DMS79 treated with DMSO at 0.1 percent for 48 hours (cell line): Measurements from ENCODE around the gene BABAM1.

Experiments used
- DNase-seq: peaks from one replicate; lab custom pipeline; 2025; lab: John Stamatoyannopoulos, UW

BABAM1 gene

GRCh38 chr19:17266975-17267788 is at the start of gene BABAM1:
Gene BABAM1, plus strand, starts transcription at chr19:17267443. Its CDS starts 1,364 bp downstream, at chr19:17268807.
- peak; percentile 95 for DNase-seq

GRCh38 chr19:17219286-17219685 is 48.0 kb upstream of the BABAM1 start:
- no peak for DNase-seq

GRCh38 chr19:17220207-17220758 is 47.0 kb upstream of the BABAM1 start:
- no peak for DNase-seq

- DNase-seq: no peak
Observed at GRCh38 chr19:17225053-17225452, 42.2 kb upstream of the BABAM1 start.

- peak; percentile 95 for DNase-seq
Observed at GRCh38 chr19:17226002-17226933, 41.0 kb upstream of the BABAM1 start, which contains the start of gene OCEL1. Gene OCEL1, plus strand, starts transcription at chr19:17226226. Its CDS starts 22 bp downstream, at chr19:17226248.

- DNase-seq: no peak
Observed at GRCh38 chr19:17227798-17228367, 39.4 kb upstream of the BABAM1 start.

- DNase-seq: no peak
Observed at GRCh38 chr19:17229890-17230289, 37.4 kb upstream of the BABAM1 start.

- no peak for DNase-seq
Observed at GRCh38 chr19:17232258-17232657, 35.0 kb upstream of the BABAM1 start.

GRCh38 chr19:17234911-17235299 is 32.3 kb upstream of the BABAM1 start:
- peak; percentile 26 for DNase-seq

GRCh38 chr19:17235300-17235970 is 31.8 kb upstream of the BABAM1 start:
- peak; percentile 47 for DNase-seq

- peak; percentile 20 for DNase-seq
Observed at GRCh38 chr19:17235971-17236777, 31.1 kb upstream of the BABAM1 start.

GRCh38 chr19:17236811-17237543 is 30.3 kb upstream of the BABAM1 start:
- DNase-seq: no peak

GRCh38 chr19:17237747-17238706 is 29.2 kb upstream of the BABAM1 start:
- no peak for DNase-seq

GRCh38 chr19:17240062-17240752 is 27.0 kb upstream of the BABAM1 start:
- DNase-seq: no peak

GRCh38 chr19:17240826-17241399 is 26.3 kb upstream of the BABAM1 start:
- DNase-seq: no peak

- DNase-seq: no peak
Observed at GRCh38 chr19:17242431-17243208, 24.6 kb upstream of the BABAM1 start.
